HG03354 (cell line): ENCODE measurements around the gene C1QL1.

Experiments used
- ATAC-seq: cut with Tn5 transposase; IDR thresholded peaks from one replicate; pipeline ENCODE4 v1.9.1; 2021; ENCODE audit warnings: mild to moderate bottlenecking; ENCODE audit not compliant: unreplicated experiment, poor library complexity, severe bottlenecking

The C1QL1 gene

GRCh38 chr17:44933824-44934744 lies 34.0 kb downstream of the C1QL1 start:
- ATAC-seq, result no peak

GRCh38 chr17:44932787-44933097 lies 35.4 kb downstream of the C1QL1 start:
- no peak for ATAC-seq

GRCh38 chr17:44932096-44932786 lies 35.9 kb downstream of the C1QL1 start:
- ATAC-seq, result no peak

GRCh38 chr17:44931376-44931775 lies 36.7 kb downstream of the C1QL1 start:
- no peak for ATAC-seq

GRCh38 chr17:44930667-44931066 lies 37.4 kb downstream of the C1QL1 start:
- no peak for ATAC-seq

GRCh38 chr17:44928950-44929720 lies 39.0 kb downstream of the C1QL1 start:
- no peak for ATAC-seq

- no peak for ATAC-seq
Observed at GRCh38 chr17:44928136-44928535, 40.0 kb downstream of the C1QL1 start.

- no peak for ATAC-seq
Observed at GRCh38 chr17:44927696-44928095, 40.4 kb downstream of the C1QL1 start.

GRCh38 chr17:44926821-44927525 lies 41.1 kb downstream of the C1QL1 start:
- ATAC-seq, result no peak

GRCh38 chr17:44925731-44926697 lies 42.1 kb downstream of the C1QL1 start:
- ATAC-seq, result no peak

- ATAC-seq, result no peak
Observed at GRCh38 chr17:44924107-44924544, 44.0 kb downstream of the C1QL1 start.

GRCh38 chr17:44922746-44923470 lies 45.2 kb downstream of the C1QL1 start:
- ATAC-seq, result no peak

- ATAC-seq, result no peak
Observed at GRCh38 chr17:44922136-44922535, 46.0 kb downstream of the C1QL1 start.

GRCh38 chr17:44921122-44921882 lies 46.8 kb downstream of the C1QL1 start:
- ATAC-seq, result no peak

- no peak for ATAC-seq
Observed at GRCh38 chr17:44920565-44920940, 47.5 kb downstream of the C1QL1 start.

- peak; percentile 79 for ATAC-seq
Observed at GRCh38 chr17:44919885-44920564, 48.1 kb downstream of the C1QL1 start.

GRCh38 chr17:44919411-44919810 lies 48.7 kb downstream of the C1QL1 start:
- no peak for ATAC-seq
